HepG2 (cell line): ENCODE data around the gene ACSM2A. TPM values are rescaled to one million over a fixed set of nuclear protein-coding genes. Genes with fewer than 3 reads are reported as not detected.
A peak's percentile ranks its signal among the peaks of the same experiment; 100 is the strongest.

Experiments used
- BCLAF1 ChIP-seq: fragments of 450-650 bp; IDR thresholded peaks from 2 replicates; pipeline ENCODE4 v1.6.1; 2017; ENCODE audit warnings: mild to moderate bottlenecking
- CCDC6 ChIP-seq: sonication (generic); formaldehyde crosslinking; IDR thresholded peaks from 2 replicates; pipeline ENCODE4 v1.8.1; 2022; ENCODE audit warnings: mild to moderate bottlenecking, missing genetic modification reagents, moderate library complexity
- CHD2 ChIP-seq: IDR thresholded peaks from 2 replicates; pipeline ENCODE4 v1.6.1; 2011; ENCODE audit warnings: low read depth, low read length, improper control_type of control experiment
- EP300 ChIP-seq, 3 experiments: sonication (generic) in 1 of 3; formaldehyde crosslinking in 1 of 3; IDR thresholded peaks; 2 replicates each; pipeline versions ENCODE4 v1.5.1 to v1.6.1; 2011 to 2020; ENCODE audit warnings: low read depth in 2 of 3, low read length in 2 of 3, borderline replicate concordance in 1 of 3, improper control_type of control experiment in 1 of 3, mild to moderate bottlenecking in 1 of 3, missing genetic modification reagents in 1 of 3, moderate library complexity in 1 of 3
- PRDM4 ChIP-seq: sonication (generic); formaldehyde crosslinking; IDR thresholded peaks from 2 replicates; pipeline ENCODE4 v1.9.0; 2021; ENCODE audit warnings: missing genetic modification reagents, borderline replicate concordance
- RNF219 ChIP-seq: sonication (generic); formaldehyde crosslinking; IDR thresholded peaks from 2 replicates; pipeline ENCODE4 v1.5.0; 2020; ENCODE audit warnings: mild to moderate bottlenecking, missing genetic modification reagents
- SIN3A ChIP-seq: IDR thresholded peaks from 2 replicates; pipeline ENCODE4 v1.6.1; 2011; ENCODE audit warnings: low read depth, mild to moderate bottlenecking, control low read depth, low read length, borderline replicate concordance
- THAP11 ChIP-seq: IDR thresholded peaks from 2 replicates; pipeline ENCODE4 v1.6.1; 2016; ENCODE audit warnings: missing biosample characterization, missing genetic modification reagents
- TMF1 ChIP-seq: sonication (generic); formaldehyde crosslinking; IDR thresholded peaks from 2 replicates; pipeline ENCODE4 v1.8.1; 2022; ENCODE audit warnings: low read depth, missing genetic modification reagents
- ZKSCAN8 ChIP-seq: IDR thresholded peaks from 2 replicates; pipeline ENCODE4 v1.6.1; 2016; ENCODE audit warnings: borderline replicate concordance, missing genetic modification reagents, missing compliant biosample characterization
- ZNF235 ChIP-seq: sonication (generic); formaldehyde crosslinking; IDR thresholded peaks from 2 replicates; pipeline ENCODE4 v1.8.1; 2023; ENCODE audit warnings: mild to moderate bottlenecking, missing genetic modification reagents, borderline replicate concordance
- ZNF326 ChIP-seq: sonication (generic); formaldehyde crosslinking; IDR thresholded peaks from 2 replicates; pipeline ENCODE4 v1.4.0; 2020; ENCODE audit warnings: missing genetic modification reagents, borderline replicate concordance
- ZNF83 ChIP-seq: sonication (generic); formaldehyde crosslinking; IDR thresholded peaks from 2 replicates; pipeline ENCODE4 v1.4.0; 2020; ENCODE audit warnings: missing genetic modification reagents, mild to moderate bottlenecking, borderline replicate concordance
- polyA plus RNA-seq, 8 experiments: library from polyadenylated mRNA; depleted of rRNA in 3 of 8; stranded (reverse) in 7 of 8; unstranded in 1 of 8; fragments of >200 nt; fragmentation: Illumina TruSeq in 4 of 8; extraction: Trizol in 4 of 8; gene quantifications; 2 replicates each; pipeline versions ENCODE4 v1.2.1 to v1.2.3, GENCODE V29; 2011 to 2016; ENCODE audit warnings: low read depth in 4 of 8, missing spikeins in 1 of 8, mixed read lengths in 1 of 8; ENCODE audit not compliant: insufficient read depth in 1 of 8
- total RNA-seq, 5 experiments: library from RNA; depleted of rRNA; stranded (reverse); fragments of >200 nt; fragmentation: Illumina TruSeq; extraction: Trizol; gene quantifications; 2 replicates each; pipeline ENCODE4 v1.2.3, GENCODE V29; 2016; ENCODE audit warnings: low read depth in 1 of 5

Gene ACSM2A
- total and polyA plus RNA-seq, 2 of the 13 experiments (the other 11 are each of a cell fraction or from before 2014, with no cell fraction given), result 11.4 to 16.3 TPM

GRCh38 chr16:20424129-20424866, 27.0 kb upstream of the ACSM2A start (continued):
- no peak for TF ChIP-seq PRDM4
- no peak for TF ChIP-seq RNF219 (CRISPR knock-in tag)
- TF ChIP-seq SIN3A, result no peak
- no peak for TF ChIP-seq ZNF83 (CRISPR knock-in tag)
- no peak for TF ChIP-seq CCDC6
- TF ChIP-seq ZKSCAN8 (CRISPR knock-in tag), result 0 out of 2 replicates have a peak, but pooled peaks have one; percentile 44
- TF ChIP-seq TMF1 (CRISPR knock-in tag), result no peak
- no peak for TF ChIP-seq ZNF235 (CRISPR knock-in tag)
- peak; percentile 69 for TF ChIP-seq THAP11 (CRISPR knock-in tag)
- peak in 1 of 2 experiments; percentile 92; a peak in 2 of 4 replicates for TF ChIP-seq EP300 (IDR thresholded peaks at IDR 0.05; ENCODE audit: low read depth in 2 of 2, low read length in 2 of 2)
- peak; percentile 86 for TF ChIP-seq EP300 (CRISPR knock-in tag; IDR thresholded peaks at IDR 0.05; ENCODE audit: borderline replicate concordance)
- no peak for TF ChIP-seq ZNF326 (CRISPR knock-in tag)
- no peak for TF ChIP-seq BCLAF1
- TF ChIP-seq CHD2, result no peak
